ENCODE data around the gene NOS1AP.

NOS1AP gene

DNA sequence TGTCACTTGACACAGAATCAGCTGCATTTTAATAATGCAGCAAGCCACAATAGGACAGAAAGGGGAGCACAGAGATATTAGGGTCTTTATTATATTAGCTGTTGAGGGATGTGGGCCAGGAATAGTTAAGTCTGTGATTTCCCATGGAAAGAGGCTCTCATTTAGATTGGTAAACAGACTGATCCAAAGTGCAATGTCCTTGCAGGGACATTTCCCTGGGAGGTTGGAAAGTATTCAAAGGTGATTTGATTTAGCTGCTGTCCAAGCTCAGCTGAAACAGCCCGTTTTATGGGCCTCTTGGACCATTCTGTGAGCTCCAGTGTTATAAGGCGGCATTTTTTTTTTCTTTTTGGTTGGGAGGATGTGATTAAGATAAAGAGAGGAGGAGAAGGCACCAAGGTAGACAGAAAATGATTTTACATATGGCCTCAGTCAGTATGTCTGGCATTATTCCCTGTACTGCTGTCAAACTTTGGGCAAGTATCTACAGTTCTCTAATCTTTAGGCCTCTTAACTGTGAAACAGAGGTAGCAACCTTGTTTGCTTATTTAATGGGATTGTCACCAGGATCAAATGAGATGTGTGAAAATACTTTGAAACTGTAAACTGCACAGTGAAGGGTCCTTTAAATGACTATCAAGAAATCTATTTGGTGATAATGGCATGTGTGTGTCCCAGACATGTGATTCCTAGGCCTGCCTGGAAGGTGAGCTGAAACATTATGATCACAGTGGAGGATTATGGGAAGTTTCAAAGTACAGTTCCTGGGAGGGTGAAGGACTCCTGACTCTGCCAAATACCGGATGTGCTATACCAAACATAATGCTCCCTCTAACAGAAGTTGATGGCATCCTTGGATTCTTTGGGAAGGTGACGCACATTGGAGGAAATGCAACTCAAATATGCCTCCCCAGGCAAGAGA, 62.2 kb downstream of the NOS1AP start:
- TF ChIP-seq, protein P1, sequence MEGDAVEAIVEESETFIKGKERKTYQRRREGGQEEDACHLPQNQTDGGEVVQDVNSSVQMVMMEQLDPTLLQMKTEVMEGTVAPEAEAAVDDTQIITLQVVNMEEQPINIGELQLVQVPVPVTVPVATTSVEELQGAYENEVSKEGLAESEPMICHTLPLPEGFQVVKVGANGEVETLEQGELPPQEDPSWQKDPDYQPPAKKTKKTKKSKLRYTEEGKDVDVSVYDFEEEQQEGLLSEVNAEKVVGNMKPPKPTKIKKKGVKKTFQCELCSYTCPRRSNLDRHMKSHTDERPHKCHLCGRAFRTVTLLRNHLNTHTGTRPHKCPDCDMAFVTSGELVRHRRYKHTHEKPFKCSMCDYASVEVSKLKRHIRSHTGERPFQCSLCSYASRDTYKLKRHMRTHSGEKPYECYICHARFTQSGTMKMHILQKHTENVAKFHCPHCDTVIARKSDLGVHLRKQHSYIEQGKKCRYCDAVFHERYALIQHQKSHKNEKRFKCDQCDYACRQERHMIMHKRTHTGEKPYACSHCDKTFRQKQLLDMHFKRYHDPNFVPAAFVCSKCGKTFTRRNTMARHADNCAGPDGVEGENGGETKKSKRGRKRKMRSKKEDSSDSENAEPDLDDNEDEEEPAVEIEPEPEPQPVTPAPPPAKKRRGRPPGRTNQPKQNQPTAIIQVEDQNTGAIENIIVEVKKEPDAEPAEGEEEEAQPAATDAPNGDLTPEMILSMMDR (IDR thresholded peaks at IDR 0.05; ENCODE audit: insufficient read depth, low read length, poor library complexity, severe bottlenecking): no peak
- Histone ChIP-seq H3K4me3 (replicated peaks; ENCODE audit: low read depth, low read length) (no peak overlapping the region), H3K36me3 (ENCODE audit: control insufficient read depth, insufficient read depth, low read length) (no peaks in the 10 kb centered on the region), H3K27me3 (replicated peaks; ENCODE audit: control insufficient read depth, insufficient read depth, low read length) (no peaks in the 10 kb centered on the region; the same call in 1 of the 2 replicates)
- DNase-seq (ENCODE audit: extremely low read depth, insufficient read length): no peak

DNA sequence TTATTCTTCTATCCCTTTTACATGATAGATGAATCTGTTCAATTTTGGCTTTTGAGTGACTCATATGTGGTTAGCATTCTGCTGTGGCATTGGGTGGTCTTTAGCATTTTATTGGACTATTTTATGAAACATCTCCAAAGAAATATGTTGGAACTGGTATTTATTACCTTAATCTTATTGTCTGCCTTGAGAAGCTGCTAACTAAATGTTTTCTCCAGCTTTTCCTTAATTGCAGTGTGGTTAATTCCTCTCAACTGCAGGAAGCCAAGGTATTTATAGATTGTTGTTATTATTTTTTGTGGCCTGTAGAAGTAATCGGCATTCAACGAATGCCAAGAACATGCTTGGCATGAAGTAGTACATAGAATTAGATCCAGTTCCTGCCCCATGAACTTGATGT, 64.1 kb downstream of the NOS1AP start:
- no peaks in the 10 kb centered on the region for H3K36me3 ChIP-seq (ENCODE audit: control insufficient read depth, insufficient read depth, low read length)
- TF ChIP-seq, protein P1 (IDR thresholded peaks at IDR 0.05; ENCODE audit: insufficient read depth, low read length, poor library complexity, severe bottlenecking): no peak

DNA sequence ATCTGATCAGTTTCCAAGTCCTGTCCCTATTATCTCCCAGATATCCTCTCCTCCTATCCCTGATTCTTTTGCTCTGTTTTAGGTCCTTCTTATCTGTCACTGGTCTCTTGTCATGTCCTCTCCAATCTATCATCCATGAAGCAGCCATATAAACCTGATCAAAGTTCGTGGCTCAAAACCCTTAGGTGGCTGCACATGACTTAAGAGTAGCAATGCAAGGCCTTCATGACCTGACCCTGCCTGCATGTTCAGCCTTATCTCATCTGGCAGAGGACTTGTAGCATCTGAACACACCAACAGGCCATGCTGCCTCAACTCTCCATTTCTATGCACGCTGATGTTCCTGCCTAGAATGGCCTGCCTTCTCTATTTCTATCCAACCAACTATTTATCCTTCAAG, 65.2 kb downstream of the NOS1AP start:
- Histone ChIP-seq H3K4me3 (replicated peaks; ENCODE audit: low read depth, low read length) (no peak overlapping the region), H3K27me3 (replicated peaks; ENCODE audit: control insufficient read depth, insufficient read depth, low read length) (no peaks in the 10 kb centered on the region; the same call in none of the 2 replicates), H3K36me3 (ENCODE audit: control insufficient read depth, insufficient read depth, low read length) (no peaks in the 10 kb centered on the region)
- DNase-seq (ENCODE audit: extremely low read depth, insufficient read length): no peak
- TF ChIP-seq, protein P1 (IDR thresholded peaks at IDR 0.05; ENCODE audit: insufficient read depth, low read length, poor library complexity, severe bottlenecking): no peak

More for the DNA sequence above, 64.1 kb downstream of the NOS1AP start:
- no peak overlapping the region for H3K4me3 ChIP-seq (replicated peaks; ENCODE audit: low read depth, low read length)
- no peak for DNase-seq (ENCODE audit: extremely low read depth, insufficient read length)
- no peaks in the 10 kb centered on the region; the same call in 1 of the 2 replicates for H3K27me3 ChIP-seq (replicated peaks; ENCODE audit: control insufficient read depth, insufficient read depth, low read length)

DNA sequence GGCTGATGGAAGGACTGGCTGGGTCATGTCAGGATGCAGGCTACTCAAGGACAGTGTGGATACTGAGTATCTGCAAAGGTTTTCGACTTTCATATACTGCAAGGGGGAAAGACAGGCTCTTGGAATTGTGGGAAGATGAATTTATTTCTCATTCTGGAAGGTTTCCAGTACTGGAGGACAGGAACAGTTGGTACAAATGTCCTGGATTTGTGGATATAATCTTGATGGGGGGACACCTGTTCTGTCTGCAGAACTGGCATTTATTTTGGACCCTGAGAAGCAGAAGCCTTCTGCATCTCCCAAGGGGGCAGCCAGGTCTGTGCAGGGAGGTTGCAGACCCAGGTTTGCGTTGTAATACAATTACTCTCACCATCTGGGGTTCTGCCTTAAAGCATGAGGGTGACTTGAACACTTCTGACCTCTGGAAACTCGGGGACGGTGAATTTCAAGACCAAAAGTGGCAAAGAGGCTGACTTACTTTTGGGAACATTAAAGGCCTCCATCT, 65.8 kb downstream of the NOS1AP start:
- Histone ChIP-seq H3K27me3 (replicated peaks; ENCODE audit: control insufficient read depth, insufficient read depth, low read length) (no peaks in the 10 kb centered on the region; the same call in none of the 2 replicates), H3K36me3 (ENCODE audit: control insufficient read depth, insufficient read depth, low read length) (no peaks in the 10 kb centered on the region), H3K4me3 (replicated peaks; ENCODE audit: low read depth, low read length) (no peak overlapping the region)
- TF ChIP-seq, protein P1 (IDR thresholded peaks at IDR 0.05; ENCODE audit: insufficient read depth, low read length, poor library complexity, severe bottlenecking): no peak
- no peak for DNase-seq (ENCODE audit: extremely low read depth, insufficient read length)

DNA sequence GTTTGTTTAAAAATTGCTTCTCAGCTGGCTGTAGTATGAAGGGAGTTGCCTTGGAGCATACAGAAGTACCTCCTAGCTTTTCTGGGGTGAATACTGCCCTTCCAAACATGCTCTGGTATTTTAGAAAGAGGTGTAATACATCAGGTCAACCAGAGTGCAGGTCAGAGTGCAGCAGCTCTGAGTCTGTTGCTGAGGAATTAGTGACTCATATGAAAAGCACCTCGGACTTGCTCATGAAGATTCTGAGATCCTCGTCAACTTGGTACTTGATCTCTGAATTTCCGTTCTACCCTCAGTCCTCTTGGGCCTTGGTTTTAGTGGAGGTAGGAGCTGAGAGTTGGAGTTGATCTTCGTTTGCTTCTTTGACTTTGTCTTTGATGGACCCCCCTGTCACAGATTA, 67.3 kb downstream of the NOS1AP start:
- DNase-seq (ENCODE audit: extremely low read depth, insufficient read length): no peak
- Histone ChIP-seq H3K27me3 (replicated peaks; ENCODE audit: control insufficient read depth, insufficient read depth, low read length) (no peaks in the 10 kb centered on the region; the same call in none of the 2 replicates), H3K4me3 (replicated peaks; ENCODE audit: low read depth, low read length) (no peak overlapping the region)

More for the DNA sequence above, 67.3 kb downstream of the NOS1AP start:
- TF ChIP-seq, protein P1 (IDR thresholded peaks at IDR 0.05; ENCODE audit: insufficient read depth, low read length, poor library complexity, severe bottlenecking): no peak
- no peaks in the 10 kb centered on the region for H3K36me3 ChIP-seq (ENCODE audit: control insufficient read depth, insufficient read depth, low read length)
